ENCODE measurements around the gene RNASE8.

Gene RNASE8

GRCh38 chr14:21066882-21067502, 9.4 kb downstream of the RNASE8 start:
- Histone ChIP-seq H3K36me3 (replicated peaks) (no peaks in the 10 kb centered on the region), H3K27ac (no peak overlapping the region), H3K4me3 (ENCODE audit: low read depth, low read length) (no peak overlapping the region), H3K27me3 (replicated peaks) (no peaks in the 10 kb centered on the region)
- TF ChIP-seq, protein P1, sequence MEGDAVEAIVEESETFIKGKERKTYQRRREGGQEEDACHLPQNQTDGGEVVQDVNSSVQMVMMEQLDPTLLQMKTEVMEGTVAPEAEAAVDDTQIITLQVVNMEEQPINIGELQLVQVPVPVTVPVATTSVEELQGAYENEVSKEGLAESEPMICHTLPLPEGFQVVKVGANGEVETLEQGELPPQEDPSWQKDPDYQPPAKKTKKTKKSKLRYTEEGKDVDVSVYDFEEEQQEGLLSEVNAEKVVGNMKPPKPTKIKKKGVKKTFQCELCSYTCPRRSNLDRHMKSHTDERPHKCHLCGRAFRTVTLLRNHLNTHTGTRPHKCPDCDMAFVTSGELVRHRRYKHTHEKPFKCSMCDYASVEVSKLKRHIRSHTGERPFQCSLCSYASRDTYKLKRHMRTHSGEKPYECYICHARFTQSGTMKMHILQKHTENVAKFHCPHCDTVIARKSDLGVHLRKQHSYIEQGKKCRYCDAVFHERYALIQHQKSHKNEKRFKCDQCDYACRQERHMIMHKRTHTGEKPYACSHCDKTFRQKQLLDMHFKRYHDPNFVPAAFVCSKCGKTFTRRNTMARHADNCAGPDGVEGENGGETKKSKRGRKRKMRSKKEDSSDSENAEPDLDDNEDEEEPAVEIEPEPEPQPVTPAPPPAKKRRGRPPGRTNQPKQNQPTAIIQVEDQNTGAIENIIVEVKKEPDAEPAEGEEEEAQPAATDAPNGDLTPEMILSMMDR (IDR thresholded peaks at IDR 0.05; ENCODE audit: low read depth, low read length, missing control alignments) = peak; percentile 54
- DNase-seq = no peak
- in situ Hi-C loops (cut with HindIII; ENCODE audit: low pct_ligation_motif_present, low sequenced_read_pairs) = no loop called here

DNA sequence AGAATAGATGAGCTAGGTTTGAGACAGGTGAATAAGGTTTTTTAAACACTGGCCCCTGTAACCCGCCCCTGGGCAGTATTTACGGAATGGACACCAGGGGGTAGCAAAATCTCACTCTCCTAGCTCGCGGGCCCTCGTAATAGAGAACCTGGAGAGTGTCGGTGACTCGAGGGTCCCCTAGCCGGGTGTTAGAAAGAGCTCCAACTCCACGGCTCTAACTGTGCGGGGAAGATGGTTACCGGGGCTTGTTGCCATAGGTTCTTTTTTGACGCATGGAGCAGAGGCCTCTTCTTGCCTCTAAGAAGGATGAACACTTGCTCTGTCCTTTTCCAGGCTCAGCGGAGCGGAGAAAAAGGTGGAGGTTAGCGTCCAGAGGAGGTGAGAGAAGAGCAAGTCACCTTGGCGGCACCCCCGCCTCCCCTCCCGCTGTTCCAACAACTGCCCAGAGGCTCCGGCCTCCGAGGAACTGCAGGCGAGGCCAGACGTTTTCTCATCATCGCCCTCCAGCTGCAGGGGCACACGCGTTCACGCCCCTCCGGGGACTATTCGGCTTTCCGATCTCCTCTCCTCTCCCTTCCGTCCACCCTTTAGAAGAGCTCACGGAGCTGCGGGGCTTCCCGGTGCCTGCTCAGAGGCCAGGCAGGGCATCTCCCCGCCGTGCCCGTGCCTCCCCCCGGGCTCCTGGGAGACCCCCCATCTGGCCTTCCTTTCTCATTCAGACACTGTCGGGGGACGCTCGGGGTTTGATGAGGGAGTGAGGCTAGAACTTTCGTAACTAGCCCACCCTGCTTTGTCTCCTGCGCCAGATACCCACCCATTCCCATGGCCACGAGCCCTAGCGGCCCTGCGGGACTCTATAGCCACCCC, 11.1 kb downstream of the RNASE8 start:
- in situ Hi-C loops (cut with HindIII; ENCODE audit: low pct_ligation_motif_present, low sequenced_read_pairs) = no loop called here
- Histone ChIP-seq H3K27me3 (replicated peaks) (no peaks in the 10 kb centered on the region), H3K36me3 (replicated peaks) (peaks cover 10% of the 10 kb centered on the region), H3K27ac (no peak overlapping the region), H3K4me3 (ENCODE audit: low read depth, low read length) (peak overlapping the region; percentile 83)
- TF ChIP-seq, protein P1 (IDR thresholded peaks at IDR 0.05; ENCODE audit: low read depth, low read length, missing control alignments) = peak; percentile 79
- DNase-seq = peak; percentile 39

- Histone ChIP-seq H3K27ac (peak overlapping the region; percentile 3), H3K4me3 (ENCODE audit: low read depth, low read length) (peak overlapping the region; percentile 83), H3K27me3 (replicated peaks) (no peaks in the 10 kb centered on the region), H3K36me3 (replicated peaks) (peaks cover 18% of the 10 kb centered on the region)
- TF ChIP-seq, protein P1 (IDR thresholded peaks at IDR 0.05; ENCODE audit: low read depth, low read length, missing control alignments) = peak; percentile 5
- DNase-seq = no peak
- in situ Hi-C loops (cut with HindIII; ENCODE audit: low pct_ligation_motif_present, low sequenced_read_pairs) = no loop called here
Observed at GRCh38 chr14:21069388-21070082, 11.9 kb downstream of the RNASE8 start.

GRCh38 chr14:21070083-21070609, 12.5 kb downstream of the RNASE8 start, which contains the start of gene ARHGEF40:
TSS of gene ARHGEF40 (plus strand) at chr14:21070304. CDS start at chr14:21070397, 93 bp downstream.
- in situ Hi-C loops (cut with HindIII; ENCODE audit: low pct_ligation_motif_present, low sequenced_read_pairs) = no loop called here
- DNase-seq = peak; percentile 14
- peak within 1 kb of the TSS; percentile 90 for H3K27ac ChIP-seq
- TF ChIP-seq, protein P1 (IDR thresholded peaks at IDR 0.05; ENCODE audit: low read depth, low read length, missing control alignments) = no peak
- peaks cover 23% of the 10 kb centered on the region for H3K36me3 ChIP-seq (replicated peaks)
- peak within 1 kb of the TSS; percentile 83 for H3K4me3 ChIP-seq (ENCODE audit: low read depth, low read length)
- no peaks in the 10 kb centered on the region for H3K27me3 ChIP-seq (replicated peaks)

- Histone ChIP-seq H3K36me3 (replicated peaks) (peaks cover 29% of the 10 kb centered on the region), H3K4me3 (ENCODE audit: low read depth, low read length) (peak overlapping the region; percentile 83), H3K27me3 (replicated peaks) (no peaks in the 10 kb centered on the region), H3K27ac (peak overlapping the region; percentile 90)
- in situ Hi-C loops (cut with HindIII; ENCODE audit: low pct_ligation_motif_present, low sequenced_read_pairs) = no loop called here
- TF ChIP-seq, protein P1 (IDR thresholded peaks at IDR 0.05; ENCODE audit: low read depth, low read length, missing control alignments) = peak; percentile 11
- peak; percentile 24 for DNase-seq
Observed at GRCh38 chr14:21070610-21071224, 13.1 kb downstream of the RNASE8 start.

Data from brain microvascular endothelial cell (primary cell).